ENCODE data around the gene KCNK6. TPM values are rescaled to one million over a fixed set of nuclear protein-coding genes. Genes with fewer than 3 reads are reported as not detected.
A peak's percentile ranks its signal among the peaks of the same experiment; 100 is the strongest.

Gene KCNK6
- total RNA-seq, 1 experiment from 2014 or later, result 5.3 TPM

GRCh38 chr19:38306236-38306635 lies 13.4 kb upstream of the KCNK6 start:
- Mint-ChIP-seq H3K36me3 (ENCODE audit: insufficient read depth, unreplicated experiment) (peaks cover 40% of the 10 kb centered on the region), H3K27me3 (ENCODE audit: insufficient read depth, unreplicated experiment) (no peaks in the 10 kb centered on the region), H3K9me3 (ENCODE audit: unreplicated experiment) (peaks cover 8% of the 10 kb centered on the region), H3K4me1 (ENCODE audit: insufficient read depth, unreplicated experiment) (peaks cover 18% of the 10 kb centered on the region), H3K27ac (ENCODE audit: low read depth, unreplicated experiment) (no peak overlapping the region), H3K4me3 (ENCODE audit: unreplicated experiment) (no peak overlapping the region)
- no peak for DNase-seq (ENCODE audit: unreplicated experiment)
- POLR2A ChIA-PET, result interaction anchor here (0.7 kb wide), 1 partner anchor 12 kb away, joined by 3 read pairs; no protein-coding TSS in a partner anchor
- CTCF ChIA-PET, result no interaction called here
- no TSS peak for BruUV-seq (replicated peaks)
- no peak for TF ChIP-seq CTCF (IDR thresholded peaks at IDR 0.05; ENCODE audit: unreplicated experiment)
- intact Hi-C loops (cut with micrococcal nuclease), result no loop called here

DNA sequence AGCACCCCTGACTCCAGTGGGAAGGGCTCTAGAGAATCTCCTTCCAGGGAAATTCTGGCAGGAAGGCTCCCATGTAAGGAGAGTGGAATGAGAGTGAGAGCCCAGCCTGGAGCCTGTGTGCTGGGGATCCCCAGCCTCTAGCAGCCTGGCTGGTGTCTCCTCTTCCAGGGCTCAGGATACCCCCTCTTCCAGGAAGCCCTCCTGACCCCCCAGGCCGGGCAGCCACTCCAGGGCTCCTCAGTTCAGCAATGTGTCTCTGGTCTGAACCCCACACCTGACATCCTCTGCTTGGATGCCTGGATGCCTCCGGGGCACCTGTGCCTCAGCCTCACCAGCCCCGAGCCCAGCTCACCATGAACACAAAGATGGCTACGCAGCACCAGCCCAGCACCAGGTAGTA lies 12.6 kb upstream of the KCNK6 start:
- Mint-ChIP-seq H3K4me1 (ENCODE audit: insufficient read depth, unreplicated experiment) (peaks cover 18% of the 10 kb centered on the region), H3K27me3 (ENCODE audit: insufficient read depth, unreplicated experiment) (no peaks in the 10 kb centered on the region), H3K27ac (ENCODE audit: low read depth, unreplicated experiment) (no peak overlapping the region), H3K36me3 (ENCODE audit: insufficient read depth, unreplicated experiment) (peaks cover 40% of the 10 kb centered on the region), H3K9me3 (ENCODE audit: unreplicated experiment) (peaks cover 8% of the 10 kb centered on the region), H3K4me3 (ENCODE audit: unreplicated experiment) (no peak overlapping the region)
- intact Hi-C loops (cut with micrococcal nuclease), result no loop called here
- DNase-seq (ENCODE audit: unreplicated experiment), result no peak
- CTCF ChIA-PET, result interaction anchor here (0.6 to 0.7 kb wide), 2 partner anchors 42 to 64 kb away, joined by 3 to 4 read pairs; no protein-coding TSS in a partner anchor
- TF ChIP-seq CTCF (IDR thresholded peaks at IDR 0.05; ENCODE audit: unreplicated experiment), result no peak
- BruUV-seq (replicated peaks), result no TSS peak
- POLR2A ChIA-PET, result no interaction called here

- DNase-seq (ENCODE audit: unreplicated experiment), result no peak
- ChIA-PET POLR2A (interaction anchor here (0.7 kb wide), 1 partner anchor 11 kb away, joined by 3 read pairs; no protein-coding TSS in a partner anchor), CTCF (interaction anchor here (0.7 to 1.1 kb wide), 2 partner anchors 42 to 61 kb away, joined by 3 to 4 read pairs; no protein-coding TSS in a partner anchor)
- no peaks in the 10 kb centered on the region for H3K27me3 Mint-ChIP-seq (ENCODE audit: insufficient read depth, unreplicated experiment)
- BruUV-seq (replicated peaks), result no TSS peak
- H3K9me3 Mint-ChIP-seq (ENCODE audit: unreplicated experiment), result peaks cover 8% of the 10 kb centered on the region
- peaks cover 18% of the 10 kb centered on the region for H3K4me1 Mint-ChIP-seq (ENCODE audit: insufficient read depth, unreplicated experiment)
- peak overlapping the region; percentile 43 for H3K27ac Mint-ChIP-seq (ENCODE audit: low read depth, unreplicated experiment)
- no peak overlapping the region for H3K4me3 Mint-ChIP-seq (ENCODE audit: unreplicated experiment)
- intact Hi-C loops (cut with micrococcal nuclease), result no loop called here
- H3K36me3 Mint-ChIP-seq (ENCODE audit: insufficient read depth, unreplicated experiment), result peaks cover 40% of the 10 kb centered on the region
- no peak for TF ChIP-seq CTCF (IDR thresholded peaks at IDR 0.05; ENCODE audit: unreplicated experiment)
Measured at GRCh38 chr19:38307597-38307996, 12.0 kb upstream of the KCNK6 start.

GRCh38 chr19:38308006-38308766 lies 11.5 kb upstream of the KCNK6 start:
- intact Hi-C loops (cut with micrococcal nuclease), result no loop called here
- BruUV-seq (replicated peaks), result no TSS peak
- TF ChIP-seq CTCF (IDR thresholded peaks at IDR 0.05; ENCODE audit: unreplicated experiment), result no peak
- H3K27me3 Mint-ChIP-seq (ENCODE audit: insufficient read depth, unreplicated experiment), result no peaks in the 10 kb centered on the region
- ChIA-PET POLR2A (interaction anchor here (0.7 to 1.7 kb wide), 3 partner anchors 11 to 53 kb away, joined by 3 to 4 read pairs (median 3); no protein-coding TSS in a partner anchor), CTCF (interaction anchor here (1.1 kb wide), 1 partner anchor 62 kb away, joined by 4 read pairs; no protein-coding TSS in a partner anchor)
- peaks cover 8% of the 10 kb centered on the region for H3K9me3 Mint-ChIP-seq (ENCODE audit: unreplicated experiment)
- H3K4me1 Mint-ChIP-seq (ENCODE audit: insufficient read depth, unreplicated experiment), result peaks cover 18% of the 10 kb centered on the region
- no peak for DNase-seq (ENCODE audit: unreplicated experiment)
- peaks cover 40% of the 10 kb centered on the region for H3K36me3 Mint-ChIP-seq (ENCODE audit: insufficient read depth, unreplicated experiment)
- peak overlapping the region; percentile 43 for H3K27ac Mint-ChIP-seq (ENCODE audit: low read depth, unreplicated experiment)
- H3K4me3 Mint-ChIP-seq (ENCODE audit: unreplicated experiment), result no peak overlapping the region

Measured in MCF 10A (cell line).